Fibroblast of lung (primary cell): ENCODE measurements around the gene DOLK.

Experiments
- CTCF ChIP-seq, 2 donors: IDR thresholded peaks in 1 of 2; conservative IDR thresholded peaks in 1 of 2; 1 replicate in 1 of 2; 2 replicates in 1 of 2; pipeline ENCODE4 v1.5.1; 2011 to 2012; ENCODE audit warnings: low read length in 2 of 2, control low read depth in 1 of 2, inconsistent platforms in 1 of 2, low read depth in 1 of 2, mild to moderate bottlenecking in 1 of 2
- EZH2 ChIP-seq: IDR thresholded peaks from 2 replicates; pipeline ENCODE4 v1.5.1; 2012; ENCODE audit warnings: low read length, control low read depth, mild to moderate bottlenecking; ENCODE audit errors: missing control alignments

- TF ChIP-seq CTCF (conservative IDR thresholded peaks at IDR 0.05 in 1 of 2, IDR thresholded peaks at IDR 0.05 in 1 of 2; ENCODE audit: low read depth in 1 of 2, low read length in 2 of 2): no peak
- TF ChIP-seq EZH2: no peak
Observed at GRCh38 chr9:128902351-128903078, 44.9 kb downstream of the DOLK start.
